Hepatocyte (in vitro differentiated cells): ENCODE measurements around the gene GALNT18. TPM values are rescaled to one million over a fixed set of nuclear protein-coding genes. Genes with fewer than 3 reads are reported as not detected.
A peak's percentile ranks its signal among the peaks of the same experiment; 100 is the strongest.

ENCODE experiments used
- DNase-seq: peaks from one replicate; pipeline ENCODE4 v3.0.0-alpha.2; 2016; ENCODE audit warnings: low spot score
- H2AFZ ChIP-seq: fragments of 200-600 bp; sonication (generic); 2 replicates; pipeline ENCODE4 v1.6.0; 2016; ENCODE audit warnings: antibody characterized with exemption, mild to moderate bottlenecking
- H3K27ac ChIP-seq: fragments of 200-600 bp; sonication (generic); 2 replicates; pipeline ENCODE4 v1.5.1; 2016; ENCODE audit warnings: mild to moderate bottlenecking
- H3K27me3 ChIP-seq: fragments of 200-600 bp; sonication (generic); 2 replicates; pipeline ENCODE4 v1.6.1; 2016
- H3K36me3 ChIP-seq: fragments of 200-600 bp; sonication (generic); replicated peaks from 2 replicates; pipeline ENCODE4 v1.5.1; 2016; ENCODE audit warnings: low read depth; ENCODE audit not compliant: insufficient read depth
- H3K4me1 ChIP-seq: fragments of 200-600 bp; sonication (generic); 2 replicates; pipeline ENCODE4 v1.5.1; 2016; ENCODE audit warnings: mild to moderate bottlenecking, moderate library complexity; ENCODE audit not compliant: insufficient read depth
- H3K4me2 ChIP-seq: fragments of 200-600 bp; sonication (generic); 2 replicates; pipeline ENCODE4 v1.6.0; 2016
- H3K4me3 ChIP-seq: fragments of 200-600 bp; sonication (generic); 2 replicates; pipeline ENCODE4 v1.5.1; 2016; ENCODE audit warnings: mild to moderate bottlenecking
- H3K79me2 ChIP-seq: fragments of 200-600 bp; sonication (generic); 2 replicates; pipeline ENCODE4 v1.6.0; 2017; ENCODE audit warnings: mild to moderate bottlenecking
- H3K9me2 ChIP-seq: fragments of 200-600 bp; sonication (generic); replicated peaks from 2 replicates; pipeline ENCODE4 v1.6.0; 2017; ENCODE audit warnings: mild to moderate bottlenecking; ENCODE audit not compliant: insufficient read depth
- H3K9me3 ChIP-seq: fragments of 200-600 bp; sonication (generic); 2 replicates; pipeline ENCODE4 v1.5.1; 2016; ENCODE audit warnings: low read depth, mild to moderate bottlenecking
- H4K20me1 ChIP-seq: fragments of 200-600 bp; sonication (generic); 2 replicates; pipeline ENCODE4 v1.6.0; 2016; ENCODE audit warnings: mild to moderate bottlenecking; ENCODE audit not compliant: insufficient read depth, poor library complexity, severe bottlenecking
- CTCF ChIP-seq: fragments of 200-600 bp; sonication (generic); IDR thresholded peaks from 2 replicates; pipeline ENCODE4 v1.5.1; 2016; ENCODE audit warnings: antibody characterized with exemption, mild to moderate bottlenecking; ENCODE audit not compliant: poor library complexity
- EZH2 ChIP-seq: fragments of 200-600 bp; sonication (generic); IDR thresholded peaks from 2 replicates; pipeline ENCODE4 v1.6.1; 2016; ENCODE audit warnings: antibody characterized with exemption, mild to moderate bottlenecking, borderline replicate concordance
- EZH2phosphoT487 ChIP-seq: fragments of 200-600 bp; sonication (generic); IDR thresholded peaks from one replicate; pipeline ENCODE4 v1.6.1; 2018; ENCODE audit warnings: antibody characterized with exemption, mild to moderate bottlenecking, low read depth, moderate library complexity; ENCODE audit not compliant: unreplicated experiment, severe bottlenecking
- WGBS: methylation state at CpG from one replicate; pipeline ENCODE4 v1.1.6; 2016; ENCODE audit warnings: low lambda C conversion rate; ENCODE audit errors: missing lambda C conversion rate; 5-methylcytosine and 5-hydroxymethylcytosine counted together
- polyA plus RNA-seq: library from polyadenylated mRNA; unstranded; fragments of >200 nt; fragmentation: Nextera tagmentation; extraction: Ambion mirVana; gene quantifications from 2 replicates; pipeline ENCODE4 v1.2.1, GENCODE V29; 2016
- total RNA-seq: library from RNA; depleted of rRNA; stranded (reverse); fragments of >200 nt; gene quantifications from 2 replicates; pipeline ENCODE4 v1.2.3, GENCODE V29; 2014

Gene GALNT18
- total and polyA plus RNA-seq, 2 experiments from 2014 or later: 11.6 to 22.4 TPM

- H3K36me3 ChIP-seq: no peaks in the 10 kb centered on the region
- H3K27me3 ChIP-seq: no peaks in the 10 kb centered on the region
- no peak overlapping the region for H3K27ac ChIP-seq
- TF ChIP-seq EZH2phosphoT487 (no peak), EZH2 (no peak), CTCF (no peak)
- no peaks in the 10 kb centered on the region for H4K20me1 ChIP-seq
- 99% methylated on average over 4 of the region's 4 CpGs for WGBS
- no peaks in the 10 kb centered on the region for H3K9me3 ChIP-seq
- no peak for DNase-seq
- peaks cover 24% of the 10 kb centered on the region for H3K4me1 ChIP-seq
- H2AFZ ChIP-seq: no peak overlapping the region
- no peaks in the 10 kb centered on the region for H3K79me2 ChIP-seq
- H3K9me2 ChIP-seq: no peaks in the 10 kb centered on the region
- H3K4me3 ChIP-seq: no peak overlapping the region
- H3K4me2 ChIP-seq: no peak overlapping the region
Observed at GRCh38 chr11:11351042-11351586, 270.7 kb downstream of the GALNT18 start.

GRCh38 chr11:11349870-11350337 lies 271.9 kb downstream of the GALNT18 start:
- 48% methylated on average over 1 of the region's 1 CpG for WGBS
- Histone ChIP-seq H3K27ac (peak overlapping the region; percentile 16), H3K4me2 (peak overlapping the region; percentile 37)

GRCh38 chr11:11349106-11349825 lies 272.5 kb downstream of the GALNT18 start:
- Histone ChIP-seq H3K27ac (no peak overlapping the region), H2AFZ (no peak overlapping the region), H3K4me3 (no peak overlapping the region), H3K9me3 (no peaks in the 10 kb centered on the region), H3K27me3 (no peaks in the 10 kb centered on the region), H4K20me1 (no peaks in the 10 kb centered on the region), H3K36me3 (no peaks in the 10 kb centered on the region), H3K9me2 (no peaks in the 10 kb centered on the region), H3K4me2 (no peak overlapping the region), H3K4me1 (peaks cover 24% of the 10 kb centered on the region), H3K79me2 (no peaks in the 10 kb centered on the region)
- TF ChIP-seq EZH2phosphoT487: no peak
- no peak for TF ChIP-seq EZH2
- TF ChIP-seq CTCF: no peak
- DNase-seq: no peak
- WGBS: 70% methylated on average over 12 of the region's 12 CpGs

More at GRCh38 chr11:11349870-11350337, 271.9 kb downstream of the GALNT18 start:
- no peaks in the 10 kb centered on the region for H3K9me2 ChIP-seq
- no peak overlapping the region for H2AFZ ChIP-seq
- H3K4me3 ChIP-seq: no peak overlapping the region
- H4K20me1 ChIP-seq: no peaks in the 10 kb centered on the region
- no peaks in the 10 kb centered on the region for H3K36me3 ChIP-seq
- peaks cover 24% of the 10 kb centered on the region for H3K4me1 ChIP-seq
- no peaks in the 10 kb centered on the region for H3K9me3 ChIP-seq
- DNase-seq: peak; percentile 52
- no peaks in the 10 kb centered on the region for H3K79me2 ChIP-seq
- TF ChIP-seq EZH2: no peak
- no peaks in the 10 kb centered on the region for H3K27me3 ChIP-seq

- no peaks in the 10 kb centered on the region for H3K36me3 ChIP-seq
- 92% methylated on average over 4 of the region's 5 CpGs for WGBS
- H3K4me1 ChIP-seq: peaks cover 24% of the 10 kb centered on the region
- H3K4me2 ChIP-seq: no peak overlapping the region
- no peak overlapping the region for H3K4me3 ChIP-seq
- no peak for DNase-seq
- no peak overlapping the region for H2AFZ ChIP-seq
- no peak overlapping the region for H3K27ac ChIP-seq
- no peaks in the 10 kb centered on the region for H3K27me3 ChIP-seq
- H3K79me2 ChIP-seq: no peaks in the 10 kb centered on the region
- H4K20me1 ChIP-seq: no peaks in the 10 kb centered on the region
- no peaks in the 10 kb centered on the region for H3K9me3 ChIP-seq
- no peak for TF ChIP-seq EZH2phosphoT487
- TF ChIP-seq CTCF: no peak
- no peak for TF ChIP-seq EZH2
- H3K9me2 ChIP-seq: no peaks in the 10 kb centered on the region
Observed at GRCh38 chr11:11348303-11348702, 273.5 kb downstream of the GALNT18 start.
